Esophagus squamous epithelium (tissue), 5 donors: ENCODE results near the gene ARFGAP3. TPM values are rescaled to one million over a fixed set of nuclear protein-coding genes. Genes with fewer than 3 reads are reported as not detected.
A peak's percentile ranks its signal among the peaks of the same experiment; 100 is the strongest.

Source experiments
- DNase-seq: peaks from one replicate; lab custom pipeline; 2025; lab: John Stamatoyannopoulos, UW
- H3K27ac ChIP-seq, 4 donors: fragments of 200-600 bp; sonication (generic); one replicate each; pipeline ENCODE4 v1.5.1; 2016 to 2019; ENCODE audit warnings: mild to moderate bottlenecking in 1 of 4
- H3K27me3 ChIP-seq, 4 donors: fragments of 200-600 bp; sonication (generic); 1 replicate in 3 of 4; 2 replicates in 1 of 4; pipeline versions ENCODE4 v1.5.1 to v1.6.0; 2017 to 2021; ENCODE audit warnings: antibody characterized with exemption in 1 of 4
- H3K36me3 ChIP-seq, 3 donors: fragments of 200-600 bp; sonication (generic); one replicate each; pipeline ENCODE4 v1.5.1; 2016 to 2019
- H3K4me1 ChIP-seq, 3 donors: fragments of 200-600 bp; sonication (generic); one replicate each; pipeline ENCODE4 v1.5.1; 2017 to 2019
- H3K4me3 ChIP-seq, 4 donors: fragments of 200-600 bp; sonication (generic); 1 replicate in 3 of 4; 2 replicates in 1 of 4; pipeline ENCODE4 v1.5.1; 2016 to 2019; ENCODE audit warnings: mild to moderate bottlenecking in 2 of 4, moderate library complexity in 1 of 4
- H3K9me3 ChIP-seq, 3 donors: fragments of 200-600 bp; sonication (generic); one replicate each; pipeline ENCODE4 v1.5.1; 2016 to 2019
- POLR2A ChIP-seq, 4 donors: fragments of 450-650 bp; IDR thresholded peaks; one replicate each; pipeline ENCODE4 v1.6.1; 2017; ENCODE audit warnings: antibody characterized with exemption in 4 of 4, mild to moderate bottlenecking in 4 of 4, moderate library complexity in 3 of 4
- WGBS, 2 donors: methylation state at CpG; one replicate each; pipeline ENCODE4 v1.1.5; 2018; 5-methylcytosine and 5-hydroxymethylcytosine counted together
- intact Hi-C: fragments of 100-400 bp; cut with DNase I; formaldehyde crosslinking; loops from one replicate; pipeline ENCODE4 v1.15.0; 2022
- total RNA-seq, 4 donors: library from RNA; depleted of rRNA; stranded (reverse); fragments of >200 nt; gene quantifications; one replicate each; pipeline ENCODE4 v1.1.0, GENCODE V29; 2016
- TF ChIP-seq, protein P1 (sequence below), 6 experiments: fragments of 450-650 bp in 4 of 6; fragments of 200-600 bp in 2 of 6; sonication (generic) in 2 of 6; IDR thresholded peaks; one replicate each; pipeline ENCODE4 v1.5.1; 2016 to 2019; ENCODE audit warnings: antibody characterized with exemption in 6 of 6, mild to moderate bottlenecking in 4 of 6, moderate library complexity in 4 of 6
- donor health status: DM: yes; HTN: yes; CAD: no.

Gene ARFGAP3
- total RNA-seq, 4 donors from 2014 or later: 27.3 to 35.1 (median 30.5) TPM

- H3K27me3 ChIP-seq: no peaks in the 10 kb centered on the region
- no peaks in the 10 kb centered on the region for H3K4me1 ChIP-seq
These were observed 31.3 kb downstream of the ARFGAP3 start for GRCh38 chr22:42825796-42826195.

DNA sequence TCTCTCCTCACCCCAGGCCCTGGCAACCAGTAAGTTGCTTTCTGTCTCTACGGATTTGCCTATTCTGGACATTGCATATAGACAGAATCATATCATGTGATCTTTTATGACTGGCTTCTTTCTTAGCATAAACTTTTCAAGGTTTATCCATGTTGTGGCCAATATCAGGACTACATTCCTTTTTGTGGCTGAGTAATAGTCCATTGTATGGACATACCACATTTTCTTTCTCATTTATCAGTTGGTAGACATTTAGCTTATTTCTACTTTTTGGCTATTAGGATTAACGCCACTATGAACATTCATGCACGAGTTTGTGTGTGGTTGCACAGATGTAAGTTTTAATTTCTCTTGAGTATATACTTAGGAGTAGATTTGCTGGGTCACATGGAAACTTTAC lies 35.7 kb downstream of the ARFGAP3 start:
- Histone ChIP-seq H3K27me3 (no peaks in the 10 kb centered on the region), H3K9me3 (no peaks in the 10 kb centered on the region), H3K4me1 (peaks cover 0 to 23% (median under 1%) of the 10 kb centered on the region in 3 donors), H3K36me3 (peaks cover 0 to 68% (median 11%) of the 10 kb centered on the region in 3 donors), H3K4me3 (no peak overlapping the region), H3K27ac (no peak overlapping the region)
- intact Hi-C loops: no loop called here
- TF ChIP-seq, protein P1, sequence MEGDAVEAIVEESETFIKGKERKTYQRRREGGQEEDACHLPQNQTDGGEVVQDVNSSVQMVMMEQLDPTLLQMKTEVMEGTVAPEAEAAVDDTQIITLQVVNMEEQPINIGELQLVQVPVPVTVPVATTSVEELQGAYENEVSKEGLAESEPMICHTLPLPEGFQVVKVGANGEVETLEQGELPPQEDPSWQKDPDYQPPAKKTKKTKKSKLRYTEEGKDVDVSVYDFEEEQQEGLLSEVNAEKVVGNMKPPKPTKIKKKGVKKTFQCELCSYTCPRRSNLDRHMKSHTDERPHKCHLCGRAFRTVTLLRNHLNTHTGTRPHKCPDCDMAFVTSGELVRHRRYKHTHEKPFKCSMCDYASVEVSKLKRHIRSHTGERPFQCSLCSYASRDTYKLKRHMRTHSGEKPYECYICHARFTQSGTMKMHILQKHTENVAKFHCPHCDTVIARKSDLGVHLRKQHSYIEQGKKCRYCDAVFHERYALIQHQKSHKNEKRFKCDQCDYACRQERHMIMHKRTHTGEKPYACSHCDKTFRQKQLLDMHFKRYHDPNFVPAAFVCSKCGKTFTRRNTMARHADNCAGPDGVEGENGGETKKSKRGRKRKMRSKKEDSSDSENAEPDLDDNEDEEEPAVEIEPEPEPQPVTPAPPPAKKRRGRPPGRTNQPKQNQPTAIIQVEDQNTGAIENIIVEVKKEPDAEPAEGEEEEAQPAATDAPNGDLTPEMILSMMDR (IDR thresholded peaks at IDR 0.05): no peak
- no peak for TF ChIP-seq POLR2A (IDR thresholded peaks at IDR 0.05)
- 96% methylated on average over 3 of the region's 3 CpGs for WGBS, 2 donors
- no peak for DNase-seq

More at GRCh38 chr22:42825796-42826195, 31.3 kb downstream of the ARFGAP3 start:
- intact Hi-C loops: no loop called here
- H3K9me3 ChIP-seq: no peaks in the 10 kb centered on the region
- H3K4me3 ChIP-seq: no peak overlapping the region
- H3K36me3 ChIP-seq: peaks cover 0 to 98% (median 20%) of the 10 kb centered on the region in 3 donors
- WGBS, 2 donors: 80 to 82% methylated on average over 3 of the region's 3 CpGs
- DNase-seq: no peak
- TF ChIP-seq, protein P1 (IDR thresholded peaks at IDR 0.05): no peak
- no peak for TF ChIP-seq POLR2A (IDR thresholded peaks at IDR 0.05)
- no peak overlapping the region for H3K27ac ChIP-seq

GRCh38 chr22:42820045-42820763 lies 36.9 kb downstream of the ARFGAP3 start:
- Histone ChIP-seq H3K4me1 (peaks cover 0 to 28% (median 3%) of the 10 kb centered on the region in 3 donors), H3K4me3 (no peak overlapping the region), H3K27me3 (no peaks in the 10 kb centered on the region), H3K36me3 (peaks cover 4 to 66% (median 11%) of the 10 kb centered on the region in 3 donors), H3K9me3 (no peaks in the 10 kb centered on the region), H3K27ac (peak overlapping the region in 3 of 4 donors; percentile 3 to 33 (median 23))
- 52 to 72% methylated on average over 9 of the region's 9 CpGs for WGBS, 2 donors
- intact Hi-C loops: no loop called here
- no peak for DNase-seq
- TF ChIP-seq, protein P1 (IDR thresholded peaks at IDR 0.05): peak in 3 of 6 experiments; percentile 42 to 68 (median 43)
- no peak for TF ChIP-seq POLR2A (IDR thresholded peaks at IDR 0.05)

DNA sequence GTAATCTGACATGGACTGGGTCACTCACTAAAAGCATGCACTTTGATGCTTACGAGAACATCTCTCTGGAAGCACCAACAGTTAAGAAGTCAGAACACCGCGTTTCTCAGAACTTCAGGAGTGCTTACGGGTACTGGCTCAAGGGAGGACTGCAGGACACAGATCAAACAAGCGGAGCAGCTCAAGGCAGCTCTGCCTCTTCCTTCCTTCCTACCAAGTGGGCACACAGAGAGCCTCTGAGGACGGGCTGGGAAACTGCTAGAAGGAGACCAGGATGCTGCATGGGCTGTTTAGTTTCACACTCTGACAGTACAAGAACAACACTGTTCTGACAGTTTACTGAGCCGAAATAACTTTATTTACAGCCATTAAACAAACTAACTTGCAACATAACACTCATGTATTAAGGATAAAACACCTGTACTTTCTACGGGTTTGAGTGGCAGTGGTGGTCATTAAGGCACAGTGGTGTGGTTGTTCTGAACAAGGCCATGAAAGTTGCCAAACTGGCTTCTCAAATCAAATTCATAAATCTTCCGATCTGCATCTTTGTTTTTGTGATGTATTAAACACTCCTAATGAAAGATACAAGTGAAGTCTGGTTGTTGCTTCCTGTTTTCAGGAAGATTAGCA lies 37.5 kb downstream of the ARFGAP3 start:
- Histone ChIP-seq H3K9me3 (no peaks in the 10 kb centered on the region), H3K4me1 (peaks cover 0 to 28% (median 3%) of the 10 kb centered on the region in 3 donors), H3K27ac (peak overlapping the region in 3 of 4 donors; percentile 3 to 33 (median 23)), H3K4me3 (no peak overlapping the region), H3K36me3 (peaks cover 4 to 65% (median 4%) of the 10 kb centered on the region in 3 donors), H3K27me3 (no peaks in the 10 kb centered on the region)
- 74 to 77% methylated on average over 8 to 9 of the region's 9 CpGs for WGBS, 2 donors
- DNase-seq: no peak
- TF ChIP-seq, protein P1 (IDR thresholded peaks at IDR 0.05): no peak
- no peak for TF ChIP-seq POLR2A (IDR thresholded peaks at IDR 0.05)
- intact Hi-C loops: no loop called here

- 68 to 75% methylated on average over 3 of the region's 3 CpGs for WGBS, 2 donors
- TF ChIP-seq POLR2A (IDR thresholded peaks at IDR 0.05): no peak
- TF ChIP-seq, protein P1 (IDR thresholded peaks at IDR 0.05): no peak
- no peak for DNase-seq
- H3K36me3 ChIP-seq: peaks cover 4 to 61% (median 8%) of the 10 kb centered on the region in 3 donors
- H3K9me3 ChIP-seq: no peaks in the 10 kb centered on the region
- intact Hi-C loops: no loop called here
- H3K27me3 ChIP-seq: no peaks in the 10 kb centered on the region
- H3K27ac ChIP-seq: no peak overlapping the region
- H3K4me1 ChIP-seq: peaks cover 0 to 32% (median 3%) of the 10 kb centered on the region in 3 donors
- H3K4me3 ChIP-seq: no peak overlapping the region
These were observed 39.5 kb downstream of the ARFGAP3 start for GRCh38 chr22:42817556-42817955.
